ENCODE data around the gene ST6GALNAC3.

Gene ST6GALNAC3

GRCh38 chr1:76262601-76263000 is 188.1 kb downstream of the ST6GALNAC3 start:
- DNase-seq: no peak
- in situ Hi-C loops (cut with MboI; ENCODE audit: low pct_unique_long_range_greater_than_20kb, low sequenced_read_pairs): no loop called here

- no peak for DNase-seq
- in situ Hi-C loops (cut with MboI; ENCODE audit: low pct_unique_long_range_greater_than_20kb, low sequenced_read_pairs): no loop called here
Observed at GRCh38 chr1:76264642-76265041, 190.1 kb downstream of the ST6GALNAC3 start.

- in situ Hi-C loops (cut with MboI; ENCODE audit: low pct_unique_long_range_greater_than_20kb, low sequenced_read_pairs): no loop called here
- DNase-seq: no peak
Observed at GRCh38 chr1:76266762-76267161, 192.2 kb downstream of the ST6GALNAC3 start.

- in situ Hi-C loops (cut with MboI; ENCODE audit: low pct_unique_long_range_greater_than_20kb, low sequenced_read_pairs): no loop called here
- DNase-seq: no peak
Observed at GRCh38 chr1:76267631-76268030, 193.1 kb downstream of the ST6GALNAC3 start.

- no peak for DNase-seq
- in situ Hi-C loops (cut with MboI; ENCODE audit: low pct_unique_long_range_greater_than_20kb, low sequenced_read_pairs): no loop called here
Observed at GRCh38 chr1:76268341-76268740, 193.8 kb downstream of the ST6GALNAC3 start.

- no peak for DNase-seq
- in situ Hi-C loops (cut with MboI; ENCODE audit: low pct_unique_long_range_greater_than_20kb, low sequenced_read_pairs): no loop called here
Observed at GRCh38 chr1:76269155-76269554, 194.6 kb downstream of the ST6GALNAC3 start.

GRCh38 chr1:76274302-76274701 is 199.8 kb downstream of the ST6GALNAC3 start:
- in situ Hi-C loops (cut with MboI; ENCODE audit: low pct_unique_long_range_greater_than_20kb, low sequenced_read_pairs): no loop called here
- no peak for DNase-seq

GRCh38 chr1:76274718-76275117 is 200.2 kb downstream of the ST6GALNAC3 start:
- DNase-seq: no peak
- in situ Hi-C loops (cut with MboI; ENCODE audit: low pct_unique_long_range_greater_than_20kb, low sequenced_read_pairs): no loop called here

GRCh38 chr1:76278711-76279100 is 204.2 kb downstream of the ST6GALNAC3 start:
- in situ Hi-C loops (cut with MboI; ENCODE audit: low pct_unique_long_range_greater_than_20kb, low sequenced_read_pairs): no loop called here
- no peak for DNase-seq

GRCh38 chr1:76279101-76279748 is 204.7 kb downstream of the ST6GALNAC3 start:
- in situ Hi-C loops (cut with MboI; ENCODE audit: low pct_unique_long_range_greater_than_20kb, low sequenced_read_pairs): no loop called here

GRCh38 chr1:76281306-76281705 is 206.8 kb downstream of the ST6GALNAC3 start:
- in situ Hi-C loops (cut with MboI; ENCODE audit: low pct_unique_long_range_greater_than_20kb, low sequenced_read_pairs): no loop called here
- no peak for DNase-seq

More at GRCh38 chr1:76279101-76279748, 204.7 kb downstream of the ST6GALNAC3 start:
- DNase-seq: no peak

GRCh38 chr1:76284842-76285241 is 210.3 kb downstream of the ST6GALNAC3 start:
- in situ Hi-C loops (cut with MboI; ENCODE audit: low pct_unique_long_range_greater_than_20kb, low sequenced_read_pairs): no loop called here
- no peak for DNase-seq

GRCh38 chr1:76285578-76286135 is 211.1 kb downstream of the ST6GALNAC3 start:
- in situ Hi-C loops (cut with MboI; ENCODE audit: low pct_unique_long_range_greater_than_20kb, low sequenced_read_pairs): no loop called here
- DNase-seq: no peak

GRCh38 chr1:76287917-76288316 is 213.4 kb downstream of the ST6GALNAC3 start:
- DNase-seq: no peak
- in situ Hi-C loops (cut with MboI; ENCODE audit: low pct_unique_long_range_greater_than_20kb, low sequenced_read_pairs): no loop called here

GRCh38 chr1:76288758-76289483 is 214.4 kb downstream of the ST6GALNAC3 start:
- DNase-seq: no peak
- in situ Hi-C loops (cut with MboI; ENCODE audit: low pct_unique_long_range_greater_than_20kb, low sequenced_read_pairs): no loop called here

- DNase-seq: no peak
- in situ Hi-C loops (cut with MboI; ENCODE audit: low pct_unique_long_range_greater_than_20kb, low sequenced_read_pairs): no loop called here
Observed at GRCh38 chr1:76289692-76290091, 215.1 kb downstream of the ST6GALNAC3 start.

GRCh38 chr1:76290271-76290670 is 215.7 kb downstream of the ST6GALNAC3 start:
- in situ Hi-C loops (cut with MboI; ENCODE audit: low pct_unique_long_range_greater_than_20kb, low sequenced_read_pairs): no loop called here
- no peak for DNase-seq

GRCh38 chr1:76291191-76291590 is 216.6 kb downstream of the ST6GALNAC3 start:
- in situ Hi-C loops (cut with MboI; ENCODE audit: low pct_unique_long_range_greater_than_20kb, low sequenced_read_pairs): no loop called here
- no peak for DNase-seq

GRCh38 chr1:76291737-76292136 is 217.2 kb downstream of the ST6GALNAC3 start:
- in situ Hi-C loops (cut with MboI; ENCODE audit: low pct_unique_long_range_greater_than_20kb, low sequenced_read_pairs): no loop called here

GRCh38 chr1:76292418-76293184 is 218.1 kb downstream of the ST6GALNAC3 start:
- in situ Hi-C loops (cut with MboI; ENCODE audit: low pct_unique_long_range_greater_than_20kb, low sequenced_read_pairs): no loop called here
- DNase-seq: no peak

More at GRCh38 chr1:76291737-76292136, 217.2 kb downstream of the ST6GALNAC3 start:
- DNase-seq: no peak
